ENCODE results near the gene CHST11.

Gene CHST11

GRCh38 chr12:104462325-104462724, 5.6 kb downstream of the CHST11 start:
- peaks cover 5% of the 10 kb centered on the region; the same call in 1 of the 2 replicates for H3K4me1 ChIP-seq (ENCODE audit: control insufficient read depth, insufficient read depth, low read length)
- no peak for TF ChIP-seq ZNF280C (tag by site-specific recombination; IDR thresholded peaks at IDR 0.05)
- TF ChIP-seq ZNF660 (tag by site-specific recombination; IDR thresholded peaks at IDR 0.05), result no peak
- no peak for TF ChIP-seq ZNF324 (tag by site-specific recombination; IDR thresholded peaks at IDR 0.05)
- TF ChIP-seq ZNF529 (tag by site-specific recombination; IDR thresholded peaks at IDR 0.05; ENCODE audit: insufficient replicate concordance), result no peak
- TF ChIP-seq ZNF513 (tag by site-specific recombination; IDR thresholded peaks at IDR 0.05), result no peak

GRCh38 chr12:104462931-104463339, 6.2 kb downstream of the CHST11 start:
- H3K4me3 ChIP-seq (ENCODE audit: low read depth, low read length), result no peak overlapping the region
- no peak overlapping the region for H3K27ac ChIP-seq (ENCODE audit: extremely low read depth, low read depth, low read length)
- no peaks in the 10 kb centered on the region for H3K9me3 ChIP-seq (ENCODE audit: control insufficient read depth, insufficient read depth, low read depth, low read length)
- ChIA-PET POLR2A (no interaction called here), CTCF (no interaction called here)
- H3K4me1 ChIP-seq (ENCODE audit: control insufficient read depth, insufficient read depth, low read length), result peaks cover 5% of the 10 kb centered on the region; the same call in 1 of the 2 replicates
- H3K36me3 ChIP-seq (ENCODE audit: control insufficient read depth in 2 of 2, insufficient read depth in 1 of 2, low read length in 2 of 2), result no peaks in the 10 kb centered on the region
- no peak for TF ChIP-seq ZNF561 (tag by site-specific recombination; IDR thresholded peaks at IDR 0.05; ENCODE audit: borderline replicate concordance)
- TF ChIP-seq CTCF (tag by site-specific recombination; IDR thresholded peaks at IDR 0.05), result no peak
- TF ChIP-seq PRDM1 (tag by site-specific recombination; IDR thresholded peaks at IDR 0.05), result no peak
- TF ChIP-seq ZNF23 (tag by site-specific recombination; IDR thresholded peaks at IDR 0.05; ENCODE audit: borderline replicate concordance), result no peak
- TF ChIP-seq ZNF211 (tag by site-specific recombination; IDR thresholded peaks at IDR 0.05; ENCODE audit: low read depth), result no peak
- TF ChIP-seq WT1 (tag by site-specific recombination; IDR thresholded peaks at IDR 0.05), result no peak
- no peak for TF ChIP-seq ZFP37 (tag by site-specific recombination; IDR thresholded peaks at IDR 0.05)
- TF ChIP-seq ZNF707 (tag by site-specific recombination; IDR thresholded peaks at IDR 0.05), result no peak
- no peak for TF ChIP-seq ZBTB11 (tag by site-specific recombination; conservative IDR thresholded peaks at IDR 0.05; ENCODE audit: low read depth)
- no peak for TF ChIP-seq ZBTB48 (tag by site-specific recombination; IDR thresholded peaks at IDR 0.05)
- no peak for TF ChIP-seq PRDM6 (tag by site-specific recombination; IDR thresholded peaks at IDR 0.05)
- no peak for TF ChIP-seq ZFHX2 (tag by site-specific recombination; conservative IDR thresholded peaks at IDR 0.05)
- no peak for TF ChIP-seq ZNF580 (tag by site-specific recombination; IDR thresholded peaks at IDR 0.05)
- no peak for TF ChIP-seq PRDM4 (tag by site-specific recombination; IDR thresholded peaks at IDR 0.05)
- TF ChIP-seq ZNF37A (tag by site-specific recombination; IDR thresholded peaks at IDR 0.05), result no peak
- TF ChIP-seq SP7 (tag by site-specific recombination; IDR thresholded peaks at IDR 0.05), result no peak
- no peak for TF ChIP-seq KLF16 (tag by site-specific recombination; IDR thresholded peaks at IDR 0.05)

More at GRCh38 chr12:104462325-104462724, 5.6 kb downstream of the CHST11 start:
- H3K9me3 ChIP-seq (ENCODE audit: control insufficient read depth, insufficient read depth, low read depth, low read length), result no peaks in the 10 kb centered on the region
- POLR2A ChIA-PET, result no interaction called here
- no peaks in the 10 kb centered on the region for H3K36me3 ChIP-seq (ENCODE audit: control insufficient read depth in 2 of 2, insufficient read depth in 1 of 2, low read length in 2 of 2)
- no peak overlapping the region for H3K4me3 ChIP-seq (ENCODE audit: low read depth, low read length)
- no peak overlapping the region for H3K27ac ChIP-seq (ENCODE audit: extremely low read depth, low read depth, low read length)
- CTCF ChIA-PET, result no interaction called here

Measured in HEK293 (cell line).